WTC11 (cell line): ENCODE data around the gene NDUFA13.

ENCODE experiments used
- ATF3 ChIP-seq: sonication (generic); formaldehyde crosslinking; conservative IDR thresholded peaks from 2 replicates; pipeline ENCODE4 v1.8.1; 2022; ENCODE audit warnings: mild to moderate bottlenecking, missing genetic modification reagents
- CBFB ChIP-seq: sonication (generic); formaldehyde crosslinking; IDR thresholded peaks from 2 replicates; pipeline ENCODE4 v1.8.1; 2022; ENCODE audit warnings: mild to moderate bottlenecking, low read depth, missing genetic modification reagents
- NR1H2 ChIP-seq: sonication (generic); formaldehyde crosslinking; IDR thresholded peaks from 2 replicates; pipeline ENCODE4 v1.9.0; 2021; ENCODE audit warnings: mild to moderate bottlenecking, moderate library complexity, missing genetic modification reagents
- ZNF263 ChIP-seq: sonication (generic); formaldehyde crosslinking; IDR thresholded peaks from 2 replicates; pipeline ENCODE4 v1.8.1; 2022; ENCODE audit warnings: low read depth, mild to moderate bottlenecking, moderate library complexity, missing genetic modification reagents
- TF ChIP-seq, protein P1 (sequence below): fragments of 200-600 bp; IDR thresholded peaks from 2 replicates; pipeline ENCODE4 v1.8.0; 2022; ENCODE audit warnings: antibody characterized with exemption
- TF ChIP-seq, protein P2 (sequence below): sonication (generic); formaldehyde crosslinking; IDR thresholded peaks from 2 replicates; pipeline ENCODE4 v1.8.1; 2022; ENCODE audit warnings: missing genetic modification reagents, borderline replicate concordance
- TF ChIP-seq, protein P3 (sequence below): sonication (generic); formaldehyde crosslinking; IDR thresholded peaks from 2 replicates; pipeline ENCODE4 v1.8.1; 2022; ENCODE audit warnings: low read depth, missing genetic modification reagents, borderline replicate concordance

- TF ChIP-seq NR1H2 (CRISPR knock-in tag) (no peak), ATF3 (CRISPR knock-in tag) (no peak), CBFB (no peak), ZNF263 (CRISPR knock-in tag) (no peak)
- TF ChIP-seq, protein P1, sequence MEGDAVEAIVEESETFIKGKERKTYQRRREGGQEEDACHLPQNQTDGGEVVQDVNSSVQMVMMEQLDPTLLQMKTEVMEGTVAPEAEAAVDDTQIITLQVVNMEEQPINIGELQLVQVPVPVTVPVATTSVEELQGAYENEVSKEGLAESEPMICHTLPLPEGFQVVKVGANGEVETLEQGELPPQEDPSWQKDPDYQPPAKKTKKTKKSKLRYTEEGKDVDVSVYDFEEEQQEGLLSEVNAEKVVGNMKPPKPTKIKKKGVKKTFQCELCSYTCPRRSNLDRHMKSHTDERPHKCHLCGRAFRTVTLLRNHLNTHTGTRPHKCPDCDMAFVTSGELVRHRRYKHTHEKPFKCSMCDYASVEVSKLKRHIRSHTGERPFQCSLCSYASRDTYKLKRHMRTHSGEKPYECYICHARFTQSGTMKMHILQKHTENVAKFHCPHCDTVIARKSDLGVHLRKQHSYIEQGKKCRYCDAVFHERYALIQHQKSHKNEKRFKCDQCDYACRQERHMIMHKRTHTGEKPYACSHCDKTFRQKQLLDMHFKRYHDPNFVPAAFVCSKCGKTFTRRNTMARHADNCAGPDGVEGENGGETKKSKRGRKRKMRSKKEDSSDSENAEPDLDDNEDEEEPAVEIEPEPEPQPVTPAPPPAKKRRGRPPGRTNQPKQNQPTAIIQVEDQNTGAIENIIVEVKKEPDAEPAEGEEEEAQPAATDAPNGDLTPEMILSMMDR, result no peak
- TF ChIP-seq, protein P2, sequence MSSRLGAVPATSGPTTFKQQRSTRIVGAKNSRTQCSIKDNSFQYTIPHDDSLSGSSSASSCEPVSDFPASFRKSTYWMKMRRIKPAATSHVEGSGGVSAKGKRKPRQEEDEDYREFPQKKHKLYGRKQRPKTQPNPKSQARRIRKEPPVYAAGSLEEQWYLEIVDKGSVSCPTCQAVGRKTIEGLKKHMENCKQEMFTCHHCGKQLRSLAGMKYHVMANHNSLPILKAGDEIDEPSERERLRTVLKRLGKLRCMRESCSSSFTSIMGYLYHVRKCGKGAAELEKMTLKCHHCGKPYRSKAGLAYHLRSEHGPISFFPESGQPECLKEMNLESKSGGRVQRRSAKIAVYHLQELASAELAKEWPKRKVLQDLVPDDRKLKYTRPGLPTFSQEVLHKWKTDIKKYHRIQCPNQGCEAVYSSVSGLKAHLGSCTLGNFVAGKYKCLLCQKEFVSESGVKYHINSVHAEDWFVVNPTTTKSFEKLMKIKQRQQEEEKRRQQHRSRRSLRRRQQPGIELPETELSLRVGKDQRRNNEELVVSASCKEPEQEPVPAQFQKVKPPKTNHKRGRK, result no peak
- TF ChIP-seq, protein P3, sequence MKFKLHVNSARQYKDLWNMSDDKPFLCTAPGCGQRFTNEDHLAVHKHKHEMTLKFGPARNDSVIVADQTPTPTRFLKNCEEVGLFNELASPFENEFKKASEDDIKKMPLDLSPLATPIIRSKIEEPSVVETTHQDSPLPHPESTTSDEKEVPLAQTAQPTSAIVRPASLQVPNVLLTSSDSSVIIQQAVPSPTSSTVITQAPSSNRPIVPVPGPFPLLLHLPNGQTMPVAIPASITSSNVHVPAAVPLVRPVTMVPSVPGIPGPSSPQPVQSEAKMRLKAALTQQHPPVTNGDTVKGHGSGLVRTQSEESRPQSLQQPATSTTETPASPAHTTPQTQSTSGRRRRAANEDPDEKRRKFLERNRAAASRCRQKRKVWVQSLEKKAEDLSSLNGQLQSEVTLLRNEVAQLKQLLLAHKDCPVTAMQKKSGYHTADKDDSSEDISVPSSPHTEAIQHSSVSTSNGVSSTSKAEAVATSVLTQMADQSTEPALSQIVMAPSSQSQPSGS, result no peak
Observed at GRCh38 chr19:19561946-19562664, 46.1 kb downstream of the NDUFA13 start.
